Fibroblast of peridontal ligament (primary cell): ENCODE measurements around the gene SCIN.
A peak's percentile ranks its signal among the peaks of the same experiment; 100 is the strongest.

Experiments used
- DNase-seq: peaks from one replicate; pipeline ENCODE4 v3.0.0-alpha.2; 2010; ENCODE audit errors: extremely low read depth

Gene SCIN

GRCh38 chr7:12567015-12567414 lies 3.5 kb upstream of the SCIN start:
- no peak for DNase-seq

DNA sequence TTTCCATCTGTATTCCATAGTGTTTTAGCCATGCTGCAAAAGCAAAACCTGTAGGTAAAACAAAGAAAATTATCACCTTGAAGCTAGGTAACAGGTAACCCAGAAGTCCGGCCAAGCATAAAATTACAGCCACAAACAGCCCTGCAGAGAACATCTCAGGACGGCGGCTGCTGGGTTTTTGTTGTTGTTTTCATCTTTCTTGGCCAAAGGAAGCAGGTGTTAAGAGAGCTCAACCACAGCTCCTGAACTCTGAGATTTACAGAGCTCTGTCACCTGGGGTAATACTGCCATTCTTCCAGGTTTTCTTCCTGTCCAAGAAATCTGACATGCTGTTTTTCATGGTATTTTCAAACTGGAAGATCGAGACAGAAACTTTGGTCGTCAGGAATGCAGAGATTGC lies 847 bp upstream of the SCIN start:
- no peak for DNase-seq

DNA sequence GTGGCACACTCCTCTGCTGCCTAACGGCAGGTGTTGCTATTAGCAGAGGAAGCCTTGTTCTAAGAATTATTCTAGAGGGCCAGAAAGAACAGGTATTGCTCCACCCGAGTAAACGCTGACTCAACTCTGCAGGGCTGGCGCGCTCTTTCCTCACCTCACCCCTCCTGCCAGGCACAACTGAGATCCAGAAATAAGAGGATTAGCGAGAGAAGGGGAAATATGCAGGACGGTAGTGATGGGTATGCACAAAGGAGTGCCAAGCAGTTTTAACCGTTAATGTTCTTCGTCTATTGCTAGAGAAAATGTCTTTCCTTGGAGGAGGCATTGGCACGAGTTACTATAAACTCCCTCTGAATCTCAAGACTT lies 369 bp upstream of the SCIN start:
- DNase-seq, result no peak

GRCh38 chr7:12571691-12572090 lies 1.2 kb downstream of the SCIN start:
- DNase-seq, result no peak

DNA sequence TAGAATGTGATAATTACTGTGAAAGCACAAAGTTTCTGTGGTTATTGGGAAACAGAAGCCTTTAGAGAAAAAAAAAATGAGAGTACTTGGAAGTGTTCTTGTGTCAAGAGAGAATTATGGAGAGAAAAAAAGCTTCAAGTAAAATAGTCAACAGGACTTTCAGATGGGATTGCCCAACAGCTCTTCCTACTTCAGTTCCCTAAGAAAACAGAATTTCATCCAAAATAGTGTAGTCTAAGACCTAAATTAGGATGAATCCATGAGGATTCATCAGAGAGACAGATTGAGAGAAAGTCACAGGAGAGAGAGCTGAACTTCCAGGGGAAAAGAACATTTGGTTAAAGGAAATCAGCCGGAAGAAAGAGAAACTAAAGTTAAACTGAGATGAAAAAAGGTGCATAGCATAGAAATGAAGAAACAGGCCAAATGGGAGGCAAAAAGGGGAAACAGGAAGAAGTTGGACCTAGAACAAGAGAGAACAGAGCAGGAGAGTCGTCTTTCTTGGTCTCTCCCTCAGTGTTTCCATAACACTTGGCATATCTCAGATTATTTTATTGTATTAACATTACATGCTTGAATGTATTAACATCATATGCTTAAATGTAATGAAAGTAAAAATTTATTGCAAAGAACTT lies 2.5 kb downstream of the SCIN start:
- peak; percentile 54 for DNase-seq

GRCh38 chr7:12573885-12574284 lies 3.4 kb downstream of the SCIN start:
- DNase-seq, result no peak

DNA sequence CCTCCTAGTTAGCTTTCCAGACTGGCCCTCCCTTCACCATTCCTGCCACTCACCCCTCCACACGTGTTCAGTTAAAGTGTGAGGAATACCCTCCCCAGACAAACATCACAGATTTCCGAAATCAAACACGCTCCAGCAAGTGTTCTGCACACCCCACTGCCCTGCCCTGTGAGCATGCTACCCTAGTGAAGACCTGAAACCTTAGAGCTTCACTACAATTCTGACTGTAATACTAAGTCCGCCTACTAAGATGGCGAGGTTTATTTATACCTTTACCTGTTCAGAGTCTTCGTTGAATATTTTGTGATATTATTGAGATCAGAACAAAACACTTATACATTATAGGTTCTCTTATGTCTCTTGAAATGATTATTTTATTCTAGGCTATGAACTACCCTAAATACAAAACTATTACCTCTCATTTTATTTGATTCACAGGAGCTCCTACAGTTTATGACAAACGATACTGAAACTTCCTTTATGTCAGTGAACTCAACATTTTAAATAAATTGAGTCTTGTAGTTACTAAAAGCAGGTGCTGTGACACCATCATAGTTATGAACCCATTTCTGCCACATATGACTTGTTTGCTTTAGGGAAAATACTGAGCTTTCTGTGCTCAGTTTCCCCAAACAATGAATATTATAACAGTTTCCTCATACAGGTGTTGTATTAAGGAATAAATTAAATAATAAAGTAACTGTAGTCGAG lies 8.6 kb downstream of the SCIN start:
- no peak for DNase-seq

- peak; percentile 82 for DNase-seq
These were observed 11.4 kb downstream of the SCIN start for GRCh38 chr7:12581897-12582296.

GRCh38 chr7:12582362-12582761 lies 11.8 kb downstream of the SCIN start:
- no peak for DNase-seq

DNA sequence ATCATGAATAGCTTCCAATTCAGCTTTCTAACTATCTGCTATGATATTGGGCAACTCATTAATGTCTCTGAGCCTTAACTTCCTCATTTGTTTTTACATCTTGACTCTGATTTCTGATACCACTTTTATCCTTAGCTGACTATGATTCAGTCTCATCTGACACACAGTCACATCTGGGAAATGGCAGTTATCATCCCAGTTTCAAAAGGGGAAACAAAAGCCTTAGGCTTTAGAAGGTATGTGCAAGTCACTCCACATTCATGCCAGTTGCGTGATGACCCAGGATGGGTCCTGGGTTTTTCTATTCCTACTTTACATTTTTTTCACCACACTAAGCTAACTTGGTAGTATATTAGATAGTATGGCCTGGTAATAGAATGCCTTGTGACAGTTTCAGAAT lies 12.7 kb downstream of the SCIN start:
- no peak for DNase-seq

- no peak for DNase-seq
These were observed 13.4 kb downstream of the SCIN start for GRCh38 chr7:12583922-12584321.

GRCh38 chr7:12584930-12585329 lies 14.4 kb downstream of the SCIN start:
- DNase-seq, result peak; percentile 77

GRCh38 chr7:12586271-12586670 lies 15.8 kb downstream of the SCIN start:
- DNase-seq, result no peak

- DNase-seq, result no peak
These were observed 17.9 kb downstream of the SCIN start for GRCh38 chr7:12588259-12588904.

DNA sequence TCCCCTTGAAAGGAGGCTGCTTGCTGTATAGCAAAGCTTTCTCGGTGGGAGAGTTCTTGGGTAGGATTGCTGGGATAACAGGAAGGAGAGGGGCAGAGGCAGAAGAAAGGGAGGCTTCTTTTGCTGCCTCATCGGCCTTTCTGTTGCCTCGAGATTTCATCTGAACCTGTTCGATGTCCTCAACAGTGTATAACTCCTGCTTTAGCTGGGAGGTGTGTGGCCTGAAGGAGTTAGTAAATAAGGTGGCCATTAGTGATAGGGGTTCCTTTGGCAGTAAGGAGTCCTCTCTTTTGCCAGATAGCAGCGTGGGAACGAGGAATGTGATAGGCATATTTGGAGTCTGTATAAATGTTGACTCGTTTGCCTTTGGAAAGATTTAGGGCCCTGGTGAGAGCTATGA lies 20.0 kb downstream of the SCIN start:
- DNase-seq, result no peak

DNA sequence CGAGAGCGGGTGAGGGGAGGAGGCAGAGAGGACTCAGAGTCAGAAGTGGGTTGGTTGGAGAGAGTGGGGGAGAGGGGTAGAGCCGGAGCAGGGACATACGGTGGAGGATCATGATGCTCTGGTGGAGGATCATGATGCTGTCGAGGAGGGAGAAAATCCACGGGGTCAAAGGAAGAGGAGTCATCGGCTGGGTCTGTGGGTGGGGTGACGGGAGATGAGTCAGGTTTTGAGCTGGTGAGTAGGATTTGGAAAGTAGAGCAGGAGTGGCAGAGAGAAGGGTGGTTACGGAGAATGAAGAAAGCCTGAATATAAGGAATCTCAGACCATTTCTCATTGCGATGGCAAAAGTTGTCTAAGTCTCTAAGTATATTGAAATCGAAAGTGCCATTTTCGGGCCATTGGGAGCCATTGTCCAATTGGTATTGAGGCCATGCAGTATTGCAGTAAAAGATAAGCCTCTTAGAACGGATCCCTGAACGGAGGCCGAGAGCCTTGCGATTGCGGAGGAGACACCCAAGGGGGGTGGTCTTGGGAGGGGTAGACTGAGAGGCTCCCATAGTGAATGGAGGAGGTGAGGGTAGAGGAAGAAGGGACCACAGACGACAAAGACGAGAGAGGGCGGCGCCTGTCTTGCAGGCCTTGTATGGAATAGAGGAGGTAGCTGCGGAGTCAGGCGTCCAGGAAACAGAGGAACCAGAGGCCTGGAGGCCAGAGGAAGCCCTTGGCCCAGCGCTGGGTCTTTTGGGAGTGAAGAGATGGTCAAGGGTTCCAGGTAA lies 23.8 kb downstream of the SCIN start:
- no peak for DNase-seq

- no peak for DNase-seq
These were observed 24.6 kb downstream of the SCIN start for GRCh38 chr7:12595148-12595547.

GRCh38 chr7:12596225-12596790 lies 25.8 kb downstream of the SCIN start:
- no peak for DNase-seq

GRCh38 chr7:12601302-12601869 lies 30.9 kb downstream of the SCIN start:
- DNase-seq, result no peak

DNA sequence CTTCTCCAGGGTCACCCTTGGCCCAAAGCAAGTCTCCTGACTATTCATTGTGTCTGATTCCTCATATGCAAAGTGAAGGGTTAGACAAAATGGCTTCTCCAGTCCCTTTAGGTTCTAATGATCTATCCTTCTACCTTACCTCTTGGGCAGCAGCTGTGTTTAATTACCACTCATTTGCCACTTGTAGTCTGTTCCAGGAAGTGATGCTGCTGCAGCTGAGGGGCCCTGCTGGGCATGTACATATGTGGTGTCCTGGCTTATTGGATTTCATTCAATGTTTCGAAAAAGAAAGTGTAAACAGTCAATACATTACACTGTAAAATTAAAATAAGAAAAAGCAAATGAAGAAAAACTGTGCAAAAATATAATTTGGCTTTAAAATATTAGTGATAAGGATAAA lies 36.6 kb downstream of the SCIN start:
- peak; percentile 28 for DNase-seq

DNA sequence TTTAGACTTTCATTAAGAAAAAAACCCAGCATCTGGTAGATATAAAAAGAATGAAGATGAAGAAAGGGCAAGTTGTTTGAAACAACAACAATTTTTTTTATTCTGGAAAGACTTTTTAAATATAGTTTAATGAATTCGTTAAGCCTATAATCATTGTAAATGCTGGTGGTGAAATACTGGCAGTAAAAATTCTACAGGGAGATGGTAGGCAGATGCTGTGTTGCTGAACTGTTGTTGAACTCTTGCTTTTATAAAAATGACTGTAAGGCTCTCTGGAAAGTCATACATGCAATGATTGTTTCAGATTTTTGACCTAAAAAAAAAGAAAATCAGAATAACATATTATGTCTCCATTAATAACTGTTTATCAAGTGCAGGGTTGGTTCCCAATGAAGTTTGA lies 39.0 kb downstream of the SCIN start:
- peak; percentile 71 for DNase-seq

DNA sequence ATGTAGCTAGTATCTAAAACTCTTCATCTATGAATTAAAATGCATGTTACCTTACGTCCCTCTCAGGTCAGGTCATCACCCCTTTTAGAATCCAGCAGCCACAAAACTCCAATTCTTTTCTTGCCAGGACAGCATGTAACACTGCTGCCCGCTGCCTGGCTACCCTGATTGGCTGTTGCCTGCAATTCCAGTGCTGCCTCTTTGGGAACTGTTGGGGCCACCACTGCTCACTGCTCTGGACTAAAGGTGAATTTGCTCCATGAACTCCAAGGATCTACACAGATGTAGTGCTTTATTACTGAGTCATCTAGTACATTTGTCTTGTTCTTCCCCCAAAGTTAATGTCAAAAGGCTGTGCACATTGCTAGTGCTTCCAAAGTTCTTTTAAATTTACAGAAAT lies 40.4 kb downstream of the SCIN start:
- no peak for DNase-seq
